Hematopoietic multipotent progenitor cell treated with erythropoietin and hydrocortisone succinate and interleukin-3 and kit ligand, for 15 days (in vitro differentiated cells): ENCODE measurements around the gene CRYBB1.
"Not testable (repeated sequence)": the region's sequence is repeated elsewhere in the genome, so short reads cannot be mapped to it uniquely, and the experiment has no call there.

Experiments
- DNase-seq: peaks from one replicate; pipeline ENCODE4 v3.0.0-alpha.2; 2015; ENCODE audit warnings: low spot score

Gene CRYBB1

GRCh38 chr22:26636296-26636695, 18.5 kb upstream of the CRYBB1 start:
- no peak for DNase-seq

DNA sequence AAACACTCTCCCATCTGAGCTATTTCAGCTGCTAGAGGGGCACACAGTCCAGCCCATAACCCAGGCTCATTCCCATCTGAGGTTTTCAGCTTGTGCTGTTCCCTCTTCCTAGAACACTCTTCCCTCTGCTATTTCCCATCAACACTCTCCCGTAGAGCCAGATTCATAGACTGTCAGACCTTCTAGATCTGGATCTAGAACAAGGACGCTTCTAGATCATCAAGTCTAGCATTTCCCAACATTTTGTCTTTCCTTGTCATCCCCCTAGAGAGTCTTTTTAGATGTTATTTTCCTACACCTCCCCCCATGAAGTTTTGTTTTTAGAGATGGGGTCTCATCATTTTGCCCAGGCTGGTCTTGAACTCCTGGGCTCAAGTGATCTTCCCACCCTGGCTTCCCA, 17.3 kb upstream of the CRYBB1 start:
- DNase-seq, result no peak

GRCh38 chr22:26634189-26634588, 16.4 kb upstream of the CRYBB1 start:
- DNase-seq, result no peak

DNA sequence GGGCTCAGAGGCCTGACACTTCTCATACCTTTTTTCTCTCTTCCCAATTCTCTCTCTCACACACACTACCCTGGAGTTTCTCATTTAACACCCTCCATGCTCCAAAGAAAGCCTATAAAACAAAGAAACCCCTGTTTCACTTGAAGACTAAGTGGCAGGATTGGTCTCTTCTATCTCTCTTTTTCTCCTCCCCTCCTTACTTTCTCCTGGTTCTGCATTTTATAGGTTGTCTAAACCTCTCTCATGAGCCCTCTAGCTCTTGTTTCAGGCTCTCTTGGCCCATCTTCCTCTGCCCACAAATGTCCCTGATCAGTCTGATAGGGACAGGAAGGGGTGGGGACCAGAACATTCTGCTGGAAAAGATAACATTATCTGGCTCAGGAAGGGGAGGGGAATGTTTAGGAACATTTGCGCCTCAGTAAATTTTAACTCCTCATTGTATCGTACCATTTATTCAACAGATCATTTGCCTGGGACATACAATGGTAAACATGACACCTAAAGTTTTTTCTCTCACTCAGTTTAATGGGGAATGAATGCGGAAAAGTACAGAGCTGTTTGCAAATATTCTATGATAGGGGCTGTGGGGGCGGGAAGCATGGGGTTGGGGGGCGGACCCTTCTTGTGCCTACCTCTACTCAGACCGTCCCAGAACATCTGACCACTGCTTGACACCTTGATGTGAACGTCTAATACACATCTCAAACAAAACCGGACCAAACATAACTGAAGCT, 14.8 kb upstream of the CRYBB1 start:
- peak; percentile 58 for DNase-seq

- DNase-seq, result no peak
Observed at GRCh38 chr22:26631282-26631681, 13.5 kb upstream of the CRYBB1 start.

DNA sequence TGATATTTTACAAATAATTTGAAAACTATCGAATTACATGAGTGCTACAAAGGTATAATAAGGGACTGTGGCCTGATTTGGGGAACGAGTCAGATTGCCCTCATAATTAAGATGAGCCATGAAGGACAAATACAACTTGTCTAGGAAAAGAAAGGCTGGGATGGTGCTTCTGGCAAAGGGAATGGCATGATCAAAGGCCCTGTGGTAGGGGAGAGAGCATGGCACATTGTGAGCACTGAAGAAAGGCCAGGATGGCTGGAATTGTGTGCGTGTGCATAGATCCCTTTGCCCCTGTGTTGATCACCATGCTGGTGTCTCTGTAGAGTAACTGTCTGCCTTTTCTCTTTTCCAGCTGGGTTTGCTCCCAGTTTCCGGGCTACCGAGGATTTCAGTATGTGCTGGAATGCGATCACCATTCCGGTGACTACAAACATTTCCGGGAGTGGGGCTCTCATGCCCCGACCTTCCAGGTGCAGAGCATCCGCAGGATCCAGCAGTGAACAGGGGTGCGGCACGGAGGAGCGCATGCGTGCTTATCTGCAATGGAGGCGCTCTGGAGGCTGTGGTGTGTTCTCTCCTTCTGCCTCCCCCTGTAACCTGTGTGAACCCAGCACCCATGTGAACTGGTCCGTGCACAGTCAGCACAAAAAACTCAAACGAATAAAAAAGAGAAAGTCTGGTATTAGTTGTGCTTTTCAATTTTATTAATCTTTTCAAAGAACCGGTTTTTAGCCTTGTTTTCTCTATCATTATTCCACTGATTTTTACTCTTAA, 12.3 kb upstream of the CRYBB1 start:
- DNase-seq, result no peak

- no peak for DNase-seq
Observed at GRCh38 chr22:26624803-26625202, 7.0 kb upstream of the CRYBB1 start.

DNA sequence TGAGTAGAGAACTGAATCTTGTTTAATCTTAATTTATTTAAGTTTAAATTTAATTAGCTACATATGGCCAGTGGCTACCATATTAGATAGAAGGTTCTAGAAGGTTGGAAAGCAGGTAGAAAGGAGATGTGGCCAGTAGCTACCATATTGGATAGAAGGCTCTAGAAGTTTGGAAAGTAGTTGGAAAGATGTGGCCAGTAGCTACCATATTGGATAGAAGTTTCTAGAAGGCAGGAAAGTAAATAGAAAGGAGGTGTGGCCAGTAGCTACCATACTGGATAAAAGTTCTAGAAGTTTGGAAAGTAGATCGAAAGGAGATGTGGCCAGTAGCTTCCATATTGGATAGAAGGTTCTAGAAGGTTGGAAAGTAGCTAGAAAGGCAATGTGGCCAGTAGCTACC, 6.2 kb upstream of the CRYBB1 start:
- DNase-seq, result no peak

DNA sequence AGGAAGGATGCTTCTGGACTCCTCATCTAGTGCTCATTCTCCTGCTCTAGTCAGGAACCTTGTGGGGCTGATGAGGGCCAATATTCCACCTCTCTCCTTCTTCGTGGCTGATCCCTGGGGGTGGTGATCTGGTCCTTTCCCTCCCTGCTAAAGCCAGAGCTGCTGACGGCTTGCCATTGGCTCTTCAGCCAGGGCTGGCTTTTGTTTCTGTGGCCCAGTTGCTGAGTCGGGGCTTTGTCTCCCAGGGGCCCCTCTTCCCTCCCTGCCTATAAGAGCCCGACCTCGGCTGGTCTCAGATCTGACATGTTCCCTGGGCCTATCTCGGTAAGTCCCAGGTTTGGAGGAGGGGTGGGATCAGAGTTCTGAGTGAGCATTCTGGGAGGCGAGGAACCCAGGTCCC, 3.8 kb upstream of the CRYBB1 start, which contains the start of gene CRYBA4:
CRYBA4 (plus strand) TSS at position 301 of the 400 bp plus-strand sequence. CDS start 634 bp downstream, outside the sequence.
- no peak for DNase-seq

DNA sequence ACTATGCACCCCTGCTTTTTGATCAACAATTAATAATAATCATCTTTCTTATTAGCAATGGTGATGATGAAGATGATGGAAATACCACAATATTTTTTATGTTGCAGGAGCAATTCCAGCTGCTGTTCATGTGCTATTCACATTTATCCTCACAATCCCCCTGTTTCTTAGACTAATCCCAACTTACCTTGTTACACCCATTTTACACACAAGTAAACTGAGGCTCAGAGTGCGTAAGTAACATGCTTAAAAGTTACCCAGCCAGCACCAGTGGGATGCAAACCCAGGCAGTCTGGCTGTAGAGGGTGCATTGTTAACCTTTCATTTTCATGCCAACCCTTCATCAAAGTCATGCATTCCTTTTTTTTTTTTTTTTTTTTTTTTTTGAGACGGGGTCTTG, 2.4 kb upstream of the CRYBB1 start:
- no peak for DNase-seq

- DNase-seq, result no peak
Observed at GRCh38 chr22:26619510-26619909, 1.7 kb upstream of the CRYBB1 start.

DNA sequence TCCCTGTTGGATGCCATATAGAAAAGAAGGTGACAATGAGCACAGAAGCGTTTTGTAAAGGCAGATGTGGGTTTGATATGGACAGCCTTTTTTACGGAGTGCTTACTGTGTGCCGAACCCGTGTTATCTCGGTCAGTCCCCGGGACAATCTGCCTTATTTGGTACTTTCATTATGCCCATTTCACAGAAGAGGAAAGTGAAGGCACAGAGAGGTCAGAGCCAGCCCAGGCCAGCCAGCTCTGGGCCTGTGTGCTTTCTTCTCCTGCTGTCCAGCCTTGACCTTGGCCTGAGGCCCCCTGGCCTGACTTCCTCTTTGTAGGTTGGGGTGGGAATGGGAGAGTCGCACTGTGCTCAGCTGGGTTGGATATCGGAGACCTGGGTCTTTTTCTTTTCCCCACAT, 628 bp upstream of the CRYBB1 start:
- DNase-seq, result no peak

GRCh38 chr22:26616650-26617049, 1.2 kb downstream of the CRYBB1 start:
- DNase-seq, result no peak

DNA sequence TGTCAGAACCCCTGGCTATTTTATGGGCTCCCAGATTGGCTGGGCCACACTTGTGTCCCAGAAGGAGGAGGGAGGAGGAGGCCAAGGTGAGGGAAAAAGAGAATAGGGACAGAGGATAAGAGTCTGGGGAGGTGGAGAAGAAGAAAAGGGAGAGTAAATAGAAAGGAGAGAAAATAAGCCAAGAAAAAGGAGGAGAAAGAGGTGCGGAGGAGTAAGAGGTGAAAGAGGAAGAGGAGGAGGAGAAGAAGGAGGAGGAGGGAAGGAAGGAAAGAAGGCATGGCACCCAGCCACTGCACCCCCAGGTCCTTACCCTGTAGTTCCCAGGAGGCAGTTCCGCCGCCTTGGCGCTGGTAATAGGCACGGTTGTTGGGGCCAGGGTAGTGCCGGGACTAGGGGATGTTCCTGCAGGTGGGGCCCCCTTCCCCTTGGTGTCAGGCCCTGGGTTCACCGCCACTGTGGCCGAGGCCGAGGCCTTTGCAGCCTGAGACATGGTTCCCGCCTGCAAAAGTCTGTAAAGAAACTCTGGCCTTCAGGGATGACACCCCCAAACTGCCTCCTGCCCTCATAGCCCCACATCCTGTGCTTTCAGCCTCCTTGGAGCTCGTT, 1.9 kb downstream of the CRYBB1 start:
- DNase-seq, result no peak

DNA sequence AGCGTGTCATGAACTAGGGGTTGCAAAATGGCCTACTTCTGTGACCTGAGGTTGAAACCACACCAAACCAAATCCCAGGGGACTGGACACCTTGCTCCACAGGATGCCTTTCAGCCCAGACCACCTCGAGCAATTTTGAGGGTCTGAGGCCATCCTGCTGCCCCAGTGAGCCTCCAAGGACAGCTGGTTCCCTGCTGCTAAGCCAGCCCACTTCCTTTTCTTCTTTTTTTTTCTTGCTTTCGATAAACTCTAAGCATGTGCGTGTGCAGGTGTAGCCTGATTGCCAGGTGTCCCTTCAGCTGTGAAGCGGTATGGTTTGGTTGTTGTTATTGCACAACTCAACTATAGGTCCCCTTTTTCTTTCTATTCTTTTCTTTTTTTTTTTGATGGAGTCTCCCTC, 2.7 kb downstream of the CRYBB1 start:
- DNase-seq, result no peak

DNA sequence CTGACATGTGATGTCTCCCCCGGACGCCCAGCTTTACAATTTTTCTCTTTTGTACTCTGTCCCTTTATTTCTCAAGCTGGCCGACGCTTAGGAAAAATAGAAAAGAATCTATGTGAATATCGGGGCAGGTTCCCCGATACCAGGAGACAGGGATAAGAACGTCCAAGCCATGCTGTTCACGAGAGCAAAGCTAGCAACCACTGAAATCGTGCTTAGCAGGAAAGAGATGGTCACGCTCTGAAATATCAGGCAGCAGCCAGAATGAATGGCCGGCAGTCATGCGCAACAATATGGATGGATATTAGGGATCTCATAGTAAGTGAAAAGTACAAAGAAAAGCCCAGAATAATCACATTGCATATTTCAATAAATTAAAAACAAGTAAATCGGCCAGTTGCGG, 3.5 kb downstream of the CRYBB1 start:
- no peak for DNase-seq

- not testable (repeated sequence) for DNase-seq
Observed at GRCh38 chr22:26613753-26614152, 4.1 kb downstream of the CRYBB1 start.

- DNase-seq, result no peak
Observed at GRCh38 chr22:26612652-26613051, 5.2 kb downstream of the CRYBB1 start.

GRCh38 chr22:26610996-26611395, 6.8 kb downstream of the CRYBB1 start:
- no peak for DNase-seq

DNA sequence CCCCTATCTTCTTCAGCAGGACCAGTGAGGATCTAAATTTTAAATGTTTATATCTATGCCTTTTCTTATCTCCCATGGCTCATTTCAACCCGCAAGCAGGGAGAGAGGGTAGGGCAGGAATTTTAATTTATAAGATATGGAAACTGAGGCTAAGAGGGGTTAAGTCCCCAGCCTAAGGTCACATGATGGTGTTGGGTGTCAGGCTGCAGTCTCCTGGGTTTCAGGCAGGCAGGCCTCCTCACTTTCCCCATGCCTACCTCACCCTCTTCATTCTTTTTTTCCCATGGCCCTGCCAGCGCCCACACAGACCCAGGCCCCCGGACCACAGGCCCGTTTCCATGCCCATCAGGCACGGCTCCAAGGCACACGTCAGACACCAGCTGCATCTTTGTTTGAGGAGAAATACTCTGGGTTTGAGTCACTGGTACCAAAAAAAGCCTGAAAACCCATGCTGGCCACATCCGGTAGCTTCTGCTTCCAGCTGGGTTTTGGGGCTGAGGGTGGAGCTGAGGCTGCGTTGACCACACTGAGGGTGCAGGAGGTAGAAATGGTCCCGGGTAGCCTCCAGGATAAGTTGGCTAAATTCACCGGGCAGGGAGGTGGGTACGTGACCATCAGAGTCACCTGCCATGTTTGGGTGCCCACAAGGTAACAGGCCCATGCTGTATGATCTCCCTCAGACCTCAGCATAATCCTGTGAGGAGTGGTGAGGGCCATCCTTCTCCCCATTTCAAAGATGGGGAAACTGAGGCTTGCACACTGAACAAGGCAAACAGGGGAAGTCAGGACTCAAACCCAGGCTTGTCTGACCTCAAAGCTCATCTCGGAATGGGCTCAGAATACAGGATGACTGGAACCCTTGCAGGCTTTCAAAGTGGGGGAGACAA, 7.5 kb downstream of the CRYBB1 start:
- DNase-seq, result no peak

DNA sequence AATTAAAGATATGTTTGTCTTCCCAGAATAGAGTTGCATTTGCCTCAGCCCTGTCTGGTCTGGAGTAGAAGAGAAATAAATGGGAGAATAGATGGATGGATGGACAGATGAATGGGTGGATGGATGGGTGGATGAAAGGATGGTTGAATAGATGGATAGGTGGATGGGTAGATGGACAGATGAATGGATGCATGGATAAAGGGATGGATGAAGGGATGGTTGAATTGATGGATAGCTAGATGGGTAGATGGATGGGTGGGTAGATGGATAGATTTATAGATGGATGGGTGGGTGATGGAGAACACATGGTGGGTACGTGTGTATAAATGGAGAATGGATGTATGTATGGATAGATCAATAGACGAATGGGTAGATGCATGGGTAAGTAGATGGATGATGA, 8.5 kb downstream of the CRYBB1 start:
- no peak for DNase-seq

GRCh38 chr22:26608129-26608528, 9.7 kb downstream of the CRYBB1 start:
- no peak for DNase-seq
